PFSK-1 (cell line): ENCODE results near the gene SMPD2.

Source experiments
- POLR2AphosphoS5 ChIP-seq: IDR thresholded peaks from 2 replicates; pipeline ENCODE4 v1.6.1; 2012; ENCODE audit warnings: low read depth, mild to moderate bottlenecking, control low read depth, low read length, moderate library complexity
- SIN3A ChIP-seq: IDR thresholded peaks from 2 replicates; pipeline ENCODE4 v1.6.1; 2012; ENCODE audit warnings: mild to moderate bottlenecking, low read length, moderate library complexity, borderline replicate concordance; ENCODE audit not compliant: insufficient read depth
- TAF1 ChIP-seq: IDR thresholded peaks from 2 replicates; pipeline ENCODE4 v1.6.1; 2012; ENCODE audit warnings: low read length, control low read depth, borderline replicate concordance; ENCODE audit not compliant: insufficient read depth

DNA sequence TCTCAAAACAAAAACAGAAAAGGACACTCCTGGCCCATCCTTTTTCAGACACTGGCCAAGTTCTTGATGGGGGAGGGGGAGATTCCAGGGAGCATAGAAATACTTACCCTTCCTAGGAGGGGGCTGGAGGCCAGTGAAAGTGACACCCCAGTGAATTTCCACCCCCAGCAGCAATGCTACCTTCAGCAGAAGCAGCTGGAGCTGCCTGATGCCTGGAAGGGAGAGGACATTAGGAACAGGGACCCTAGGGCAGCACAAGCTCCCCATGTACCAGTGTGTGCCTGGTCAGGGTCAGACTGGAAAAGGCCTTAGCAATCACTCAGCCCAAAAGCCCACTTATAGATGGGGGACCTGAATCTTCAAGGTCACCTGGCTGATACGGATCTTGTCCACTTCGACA, 12.6 kb downstream of the SMPD2 start:
- TF ChIP-seq TAF1 (no peak), POLR2AphosphoS5 (no peak), SIN3A (no peak)
